GM20000 (cell line): Measurements from ENCODE around the gene PIK3R3.

Experiments used
- DNase-seq: peaks from one replicate; pipeline ENCODE4 v3.0.0; 2012; ENCODE audit warnings: low spot score
- TF ChIP-seq, protein P1 (sequence below): IDR thresholded peaks from 2 replicates; pipeline ENCODE4 v1.5.1; 2012; ENCODE audit warnings: mild to moderate bottlenecking, control low read depth; ENCODE audit errors: extremely low read depth, missing control alignments

PIK3R3 gene

DNA sequence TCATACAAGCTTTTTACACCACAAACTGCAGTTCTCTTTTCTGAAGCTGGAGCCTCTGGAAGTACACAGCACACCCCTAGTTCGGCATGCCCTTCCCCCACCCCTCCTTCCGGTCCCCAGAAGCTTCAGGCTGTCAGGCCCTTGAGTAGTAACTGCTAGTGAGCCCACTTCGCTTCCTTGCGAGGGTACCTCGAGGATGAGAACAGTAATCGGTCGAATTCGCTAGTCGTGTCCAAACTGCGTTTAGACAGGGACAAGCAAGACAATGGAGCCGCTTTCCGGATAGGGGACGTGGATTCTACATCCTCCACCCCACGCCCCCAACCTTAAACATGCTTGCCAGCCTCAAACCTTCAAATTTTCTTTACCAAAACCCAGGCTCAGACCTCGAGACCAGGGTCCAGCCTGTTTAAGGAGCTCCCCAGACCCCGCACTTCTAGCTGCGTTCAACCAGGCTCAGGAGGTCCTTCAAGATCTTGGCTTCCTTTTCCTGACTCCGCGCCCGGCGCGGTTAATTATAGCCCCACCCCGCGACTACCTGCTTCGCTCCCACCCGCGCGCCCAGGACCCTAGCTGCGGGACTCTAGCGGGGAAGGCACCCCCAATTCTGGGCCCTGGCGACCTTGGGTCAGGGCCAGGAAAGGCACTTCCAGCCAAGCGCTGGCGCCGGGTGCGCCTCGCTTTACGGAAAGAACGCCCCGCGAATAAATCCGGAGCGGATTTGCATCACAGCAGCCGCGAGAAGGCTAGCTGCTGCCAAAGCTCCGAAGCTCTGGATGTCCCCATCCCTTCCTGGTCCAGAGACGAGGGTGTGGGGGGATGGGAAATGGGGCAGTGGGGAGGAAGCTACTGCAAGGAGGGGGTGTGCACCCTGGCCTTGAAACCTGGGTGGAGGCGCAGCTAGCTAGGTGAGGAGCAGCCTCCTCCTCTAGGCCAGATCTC, 34.4 kb upstream of the PIK3R3 start:
- TF ChIP-seq, protein P1, sequence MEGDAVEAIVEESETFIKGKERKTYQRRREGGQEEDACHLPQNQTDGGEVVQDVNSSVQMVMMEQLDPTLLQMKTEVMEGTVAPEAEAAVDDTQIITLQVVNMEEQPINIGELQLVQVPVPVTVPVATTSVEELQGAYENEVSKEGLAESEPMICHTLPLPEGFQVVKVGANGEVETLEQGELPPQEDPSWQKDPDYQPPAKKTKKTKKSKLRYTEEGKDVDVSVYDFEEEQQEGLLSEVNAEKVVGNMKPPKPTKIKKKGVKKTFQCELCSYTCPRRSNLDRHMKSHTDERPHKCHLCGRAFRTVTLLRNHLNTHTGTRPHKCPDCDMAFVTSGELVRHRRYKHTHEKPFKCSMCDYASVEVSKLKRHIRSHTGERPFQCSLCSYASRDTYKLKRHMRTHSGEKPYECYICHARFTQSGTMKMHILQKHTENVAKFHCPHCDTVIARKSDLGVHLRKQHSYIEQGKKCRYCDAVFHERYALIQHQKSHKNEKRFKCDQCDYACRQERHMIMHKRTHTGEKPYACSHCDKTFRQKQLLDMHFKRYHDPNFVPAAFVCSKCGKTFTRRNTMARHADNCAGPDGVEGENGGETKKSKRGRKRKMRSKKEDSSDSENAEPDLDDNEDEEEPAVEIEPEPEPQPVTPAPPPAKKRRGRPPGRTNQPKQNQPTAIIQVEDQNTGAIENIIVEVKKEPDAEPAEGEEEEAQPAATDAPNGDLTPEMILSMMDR = peak; percentile 1
- peak; percentile 41 for DNase-seq

DNA sequence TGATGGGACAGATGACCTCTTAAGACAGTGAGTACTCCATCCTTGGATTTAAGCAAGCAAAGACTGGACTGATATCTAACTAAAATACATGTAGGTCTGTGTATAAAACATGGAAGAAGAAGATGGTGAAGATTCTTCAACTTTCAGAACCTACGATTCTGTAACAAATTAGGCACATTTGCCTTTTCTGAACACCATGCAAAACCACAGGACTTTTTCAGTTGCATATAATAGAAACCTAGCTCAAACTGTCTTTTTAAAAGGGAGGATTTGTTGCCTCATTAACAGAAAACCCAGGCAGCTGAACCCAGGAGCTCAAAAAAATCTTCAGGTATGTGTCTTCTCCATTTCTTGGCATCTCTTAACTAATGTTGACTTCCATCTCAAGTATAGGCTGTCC, 27.8 kb upstream of the PIK3R3 start:
- TF ChIP-seq, protein P1 = no peak
- DNase-seq = no peak

DNA sequence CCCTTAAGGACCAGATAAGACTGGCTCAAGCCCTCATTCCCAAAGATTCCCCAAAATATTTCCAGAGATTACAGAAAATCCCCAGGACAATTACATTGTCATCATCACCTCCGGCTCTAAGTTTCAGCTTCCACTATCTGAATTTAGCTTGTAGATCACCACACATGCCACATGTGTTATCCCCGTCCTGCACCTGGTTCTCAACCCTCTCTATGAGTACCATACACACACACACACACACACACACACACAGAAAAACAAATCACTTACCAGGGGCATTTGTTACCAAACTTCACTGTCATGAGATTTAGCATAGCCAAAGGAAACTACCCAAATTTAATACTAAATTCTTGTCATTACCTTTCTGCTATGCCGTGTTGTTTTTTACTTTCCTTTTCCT, 27.1 kb upstream of the PIK3R3 start:
- no peak for DNase-seq
- TF ChIP-seq, protein P1 = no peak

DNA sequence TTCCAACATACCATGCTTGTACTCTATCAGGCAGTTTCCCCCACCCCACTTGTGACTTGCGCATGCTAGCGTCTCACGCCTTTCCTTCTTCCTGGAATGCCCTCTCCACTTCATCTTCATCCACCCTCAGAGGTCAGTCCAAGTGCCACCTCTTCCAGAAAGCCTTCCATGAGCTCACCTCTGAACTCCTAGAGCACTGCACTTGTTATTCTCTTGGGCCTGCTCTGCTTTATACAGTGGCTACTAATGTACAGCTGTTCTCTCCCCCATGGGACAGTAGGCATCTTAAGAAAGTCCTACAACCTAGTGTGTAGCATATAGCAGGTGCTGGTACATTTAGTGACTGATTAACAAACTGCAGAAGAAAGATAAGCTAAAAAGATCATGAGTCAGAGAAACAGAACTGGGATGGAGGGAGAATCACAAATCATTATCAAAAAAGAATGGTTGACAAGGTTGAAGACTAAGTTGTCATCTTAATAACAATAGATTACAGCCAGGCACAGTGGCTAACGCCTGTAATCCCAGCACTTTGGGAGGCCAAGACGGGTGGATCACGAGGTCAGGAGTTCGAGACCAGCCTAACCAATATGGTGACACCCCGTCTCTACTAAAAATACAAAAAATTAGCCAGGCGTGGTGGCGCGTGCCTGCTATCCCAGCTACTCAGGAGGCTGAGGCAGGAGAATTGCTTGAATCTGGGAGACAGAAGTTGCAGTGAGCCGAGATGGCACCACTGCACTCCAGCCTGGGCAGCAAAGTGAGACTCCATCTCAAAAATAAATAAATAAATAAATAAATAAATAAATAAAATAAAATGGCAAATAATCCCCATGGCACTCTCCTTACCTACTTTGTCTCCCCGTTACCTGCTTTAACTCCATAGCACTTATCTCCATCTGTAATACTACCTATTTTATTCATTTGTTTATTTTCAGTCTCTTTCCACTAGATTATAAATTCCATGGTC, 26.2 kb upstream of the PIK3R3 start:
- TF ChIP-seq, protein P1 = no peak
- no peak for DNase-seq

DNA sequence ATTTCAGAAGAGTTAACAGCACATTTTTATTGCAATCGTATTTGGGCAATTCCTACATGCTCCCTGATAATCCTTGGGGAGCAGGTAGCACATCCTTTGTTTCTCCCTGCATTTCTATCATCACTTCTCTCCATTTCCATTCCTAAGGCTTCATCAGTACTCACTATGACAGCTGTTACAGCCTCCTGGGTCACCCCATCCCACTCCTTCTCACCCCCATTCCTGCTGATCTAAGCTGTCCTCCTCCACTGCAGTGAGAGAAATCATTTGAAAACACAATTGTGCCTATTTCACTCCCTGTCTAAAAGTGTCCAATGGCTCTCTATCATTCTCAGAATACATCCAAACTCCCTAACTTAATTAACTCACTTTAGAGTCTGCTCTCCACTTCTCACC, 25.5 kb upstream of the PIK3R3 start:
- DNase-seq = no peak
- TF ChIP-seq, protein P1 = no peak

DNA sequence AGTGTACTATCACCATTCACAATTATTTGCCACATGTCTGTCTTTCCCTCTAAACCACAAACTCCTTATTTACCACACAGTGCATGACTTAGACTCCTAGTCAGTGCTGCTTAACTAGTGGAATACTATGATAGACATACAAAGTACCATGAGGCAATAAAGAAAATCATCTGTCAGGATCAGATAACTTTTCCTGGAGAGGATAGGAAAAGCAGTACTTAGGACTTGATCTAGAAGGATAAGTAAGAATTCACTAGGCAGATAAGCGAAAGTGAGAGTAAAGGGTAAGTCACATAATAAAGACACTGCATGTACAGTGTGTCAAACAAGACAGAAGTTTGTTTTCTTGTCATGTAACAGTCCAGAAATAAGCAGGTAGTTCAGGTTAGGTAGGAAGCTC, 21.3 kb upstream of the PIK3R3 start:
- DNase-seq = no peak
- TF ChIP-seq, protein P1 = no peak
